A549 (cell line): Measurements from ENCODE around the gene EMID1. TPM values are rescaled to one million over a fixed set of nuclear protein-coding genes. Genes with fewer than 3 reads are reported as not detected.

Experiments used
- ATAC-seq, 2 experiments: fragments of 200-7000 bp in 1 of 2; fragments of >200 bp in 1 of 2; cut with Nextera tagmentation in 1 of 2; cut with Tn5 transposase in 1 of 2; 3 replicates each; pipeline versions ENCODE4 v1.8.0 to v1.9.1; 2018 to 2020; ENCODE audit warnings: mild to moderate bottlenecking in 1 of 2, moderate library complexity in 1 of 2
- CTCF ChIA-PET: fragments of 300-600 bp; sonication (Branson Sonifier 250); formaldehyde crosslinking; extraction: SDS; loops from one replicate; lab custom pipeline; 2021; ENCODE audit warnings: antibody characterized with exemption, inconsistent platforms; lab: Yijun Ruan, JAX
- POLR2A ChIA-PET: fragments of 350-600 bp; formaldehyde crosslinking; extraction: SDS; loops from one replicate; lab custom pipeline; 2021; ENCODE audit warnings: antibody characterized with exemption, inconsistent platforms; lab: Yijun Ruan, JAX
- DNase-seq, 2 experiments: peaks; one replicate each; pipeline versions ENCODE4 v3.0.0 to v3.0.0-alpha.2; 2011 to 2016; ENCODE audit warnings: low read depth in 1 of 2, low spot score in 1 of 2
- FAIRE-seq: peaks from 2 replicates; lab custom pipeline; 2011; peaks lifted over from hg19 to GRCh38; lab: Jason Lieb, UNC
- H3K27ac ChIP-seq, 2 experiments: fragments of >200 bp; sonication (Bioruptor Twin); formaldehyde crosslinking; 3 replicates each; pipeline ENCODE4 v1.5.1; 2016 to 2017
- H3K4me1 ChIP-seq: fragments of >200 bp; sonication (Bioruptor Twin); formaldehyde crosslinking; 3 replicates; pipeline ENCODE4 v1.6.1; 2016
- H3K4me2 ChIP-seq: fragments of >200 bp; sonication (Bioruptor Twin); formaldehyde crosslinking; 3 replicates; pipeline ENCODE4 v1.6.1; 2016
- H3K4me3 ChIP-seq: fragments of >200 bp; sonication (Bioruptor Twin); formaldehyde crosslinking; 3 replicates; pipeline ENCODE4 v1.5.1; 2016
- H3K9me3 ChIP-seq: fragments of >200 bp; sonication (Bioruptor Twin); formaldehyde crosslinking; 3 replicates; pipeline ENCODE4 v1.6.1; 2016
- BHLHE40 ChIP-seq: IDR thresholded peaks from 2 replicates; pipeline ENCODE4 v1.6.1; 2012; ENCODE audit warnings: low read depth, low read length, inconsistent platforms
- CEBPB ChIP-seq, 2 experiments: fragments of >200 bp in 1 of 2; sonication (Bioruptor Twin) in 1 of 2; formaldehyde crosslinking in 1 of 2; IDR thresholded peaks; 2 replicates each; pipeline ENCODE4 v1.6.1; 2012 to 2016
- EHF ChIP-seq: fragments of 250-450 bp; sonication (Bioruptor Pico); IDR thresholded peaks from 2 replicates; pipeline ENCODE4 v1.5.0; 2020; ENCODE audit warnings: mild to moderate bottlenecking
- EP300 ChIP-seq, 2 experiments: fragments of >200 bp; sonication (Bioruptor Twin); formaldehyde crosslinking; IDR thresholded peaks; 2 replicates in 1 of 2; 3 replicates in 1 of 2; pipeline ENCODE4 v1.6.1; 2016 to 2017
- FOSL2 ChIP-seq, 2 experiments: fragments of 450-650 bp in 1 of 2; fragments of >200 bp in 1 of 2; sonication (Bioruptor Twin) in 1 of 2; formaldehyde crosslinking; IDR thresholded peaks; 2 replicates each; pipeline versions ENCODE4 v1.5.0 to v1.6.1; 2016 to 2020; ENCODE audit warnings: mild to moderate bottlenecking in 1 of 2, moderate library complexity in 1 of 2
- GATA3 ChIP-seq: IDR thresholded peaks from 2 replicates; pipeline ENCODE4 v1.6.1; 2012; ENCODE audit warnings: borderline replicate concordance
- HEYL ChIP-seq: fragments of 250-450 bp; sonication (Bioruptor Pico); IDR thresholded peaks from 2 replicates; pipeline ENCODE4 v1.8.0; 2021; ENCODE audit warnings: mild to moderate bottlenecking, moderate library complexity
- HOXB13 ChIP-seq: fragments of 250-450 bp; sonication (Bioruptor Pico); IDR thresholded peaks from 2 replicates; pipeline ENCODE4 v1.5.0; 2020; ENCODE audit warnings: low read depth, mild to moderate bottlenecking, moderate library complexity
- HOXB5 ChIP-seq: fragments of 250-450 bp; sonication (Bioruptor Pico); IDR thresholded peaks from 2 replicates; pipeline ENCODE4 v1.5.0; 2020; ENCODE audit warnings: mild to moderate bottlenecking, moderate library complexity
- JUN ChIP-seq, 2 experiments: fragments of >200 bp; sonication (Bioruptor Twin); formaldehyde crosslinking; IDR thresholded peaks; 2 replicates in 1 of 2; 3 replicates in 1 of 2; pipeline ENCODE4 v1.6.1; 2016 to 2017
- KDM1A ChIP-seq: fragments of 200-600 bp; sonication (generic); IDR thresholded peaks from 2 replicates; pipeline ENCODE4 v1.6.1; 2016; ENCODE audit warnings: low read depth, mild to moderate bottlenecking
- KDM5A ChIP-seq: fragments of 200-600 bp; sonication (generic); IDR thresholded peaks from 2 replicates; pipeline ENCODE4 v1.6.1; 2016; ENCODE audit warnings: antibody characterized with exemption, mild to moderate bottlenecking
- MAFK ChIP-seq: fragments of 450-650 bp; IDR thresholded peaks from 2 replicates; pipeline ENCODE4 v1.6.1; 2014; ENCODE audit not compliant: partially characterized antibody
- NFE2L2 ChIP-seq: fragments of 150-350 bp; conservative IDR thresholded peaks from 2 replicates; pipeline ENCODE4 v1.6.1; 2014; ENCODE audit warnings: low read length
- NPAS2 ChIP-seq: fragments of 250-450 bp; sonication (Bioruptor Pico); IDR thresholded peaks from 2 replicates; pipeline ENCODE4 v1.8.0; 2022; ENCODE audit warnings: mild to moderate bottlenecking, moderate library complexity, borderline replicate concordance
- POLR2AphosphoS2 ChIP-seq: conservative IDR thresholded peaks from 2 replicates; pipeline ENCODE4 v1.6.1; 2012; ENCODE audit warnings: low read length, improper control_type of control experiment, inconsistent platforms
- RARB ChIP-seq: fragments of 250-450 bp; sonication (Bioruptor Pico); IDR thresholded peaks from 2 replicates; pipeline ENCODE4 v1.8.0; 2021; ENCODE audit warnings: mild to moderate bottlenecking, moderate library complexity
- RCOR1 ChIP-seq: fragments of 150-350 bp; IDR thresholded peaks from 2 replicates; pipeline ENCODE4 v1.6.1; 2014; ENCODE audit warnings: antibody characterized with exemption, low read length, low read depth
- RNF2 ChIP-seq: fragments of 200-600 bp; sonication (generic); IDR thresholded peaks from 2 replicates; pipeline ENCODE4 v1.6.1; 2016; ENCODE audit warnings: low read depth, mild to moderate bottlenecking, antibody characterized with exemption, moderate library complexity, borderline replicate concordance
- TFCP2L1 ChIP-seq: fragments of 250-450 bp; sonication (Bioruptor Pico); IDR thresholded peaks from 2 replicates; pipeline ENCODE4 v1.5.0; 2021; ENCODE audit warnings: mild to moderate bottlenecking
- WGBS: methylation state at CpG from one replicate; pipeline ENCODE4 v1.1.6; 2017; ENCODE audit errors: missing lambda C conversion rate; 5-methylcytosine and 5-hydroxymethylcytosine counted together
- polyA plus RNA-seq, 4 experiments: library from polyadenylated mRNA; depleted of rRNA in 3 of 4; stranded (reverse); fragments of >200 nt; fragmentation: RNase III in 1 of 4; extraction: RNeasy Plus Mini Kit Qiagen cat#74134 plus additional on column Dnase treatment in 1 of 4; gene quantifications; 2 replicates in 3 of 4; 3 replicates in 1 of 4; pipeline ENCODE4 v1.2.3, GENCODE V29; 2011 to 2017
- TF ChIP-seq, protein P1 (sequence below): fragments of >200 bp; sonication (Bioruptor Twin); formaldehyde crosslinking; IDR thresholded peaks from 2 replicates; pipeline ENCODE4 v1.6.1; 2016
- TF ChIP-seq, protein P2 (sequence below): fragments of 250-450 bp; sonication (Bioruptor Pico); IDR thresholded peaks from 2 replicates; pipeline ENCODE4 v1.5.0; 2021; ENCODE audit warnings: mild to moderate bottlenecking, moderate library complexity, borderline replicate concordance
- TF ChIP-seq, protein P3 (sequence below): fragments of >200 bp; sonication (Bioruptor Twin); formaldehyde crosslinking; IDR thresholded peaks from 3 replicates; pipeline ENCODE4 v1.5.1; 2016

EMID1 gene
- polyA plus RNA-seq, 2 of the 4 experiments (the other 2 are of a cell fraction), result 0.28 TPM

DNA sequence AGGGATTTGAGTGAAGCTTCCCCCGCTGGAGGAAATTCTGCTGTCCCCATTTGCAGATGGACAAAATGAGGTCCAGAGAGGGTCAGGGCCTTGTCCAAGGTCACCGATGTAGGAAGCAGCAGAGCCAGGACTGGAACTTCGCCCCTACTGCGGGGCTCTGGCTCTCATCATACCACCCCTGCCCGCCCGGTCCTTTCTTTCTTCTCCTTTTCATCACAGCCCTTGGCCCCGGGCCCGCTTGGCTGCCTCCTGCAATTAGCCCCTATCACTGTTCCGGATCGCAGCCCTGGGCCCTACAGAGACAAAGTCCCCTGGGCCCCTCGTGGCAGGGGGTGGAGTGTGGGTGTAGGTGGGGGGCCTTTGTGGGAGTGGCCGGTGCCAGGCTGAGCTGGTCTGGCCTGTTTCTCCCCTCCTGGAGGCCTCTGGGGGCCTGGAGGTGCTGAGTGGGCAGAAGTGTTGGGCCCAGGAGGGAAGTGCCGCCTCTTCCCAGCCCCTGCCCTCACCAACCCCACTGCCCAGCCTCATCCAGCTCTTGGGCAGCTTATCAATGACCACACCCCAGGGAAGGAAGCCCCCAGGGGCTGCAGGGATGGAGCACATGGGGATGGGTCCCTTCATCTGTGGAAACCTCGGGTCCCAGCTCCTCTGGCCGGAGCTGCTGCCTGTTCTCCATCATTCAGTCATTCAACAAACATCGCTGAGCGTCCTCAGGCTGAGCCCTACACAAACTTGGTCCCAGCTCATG is 3.4 kb downstream of the EMID1 start (continued):
- TF ChIP-seq KDM5A (no peak), KDM1A (no peak), GATA3 (no peak)
- TF ChIP-seq, protein P1, sequence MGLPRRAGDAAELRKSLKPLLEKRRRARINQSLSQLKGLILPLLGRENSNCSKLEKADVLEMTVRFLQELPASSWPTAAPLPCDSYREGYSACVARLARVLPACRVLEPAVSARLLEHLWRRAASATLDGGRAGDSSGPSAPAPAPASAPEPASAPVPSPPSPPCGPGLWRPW, result no peak

DNA sequence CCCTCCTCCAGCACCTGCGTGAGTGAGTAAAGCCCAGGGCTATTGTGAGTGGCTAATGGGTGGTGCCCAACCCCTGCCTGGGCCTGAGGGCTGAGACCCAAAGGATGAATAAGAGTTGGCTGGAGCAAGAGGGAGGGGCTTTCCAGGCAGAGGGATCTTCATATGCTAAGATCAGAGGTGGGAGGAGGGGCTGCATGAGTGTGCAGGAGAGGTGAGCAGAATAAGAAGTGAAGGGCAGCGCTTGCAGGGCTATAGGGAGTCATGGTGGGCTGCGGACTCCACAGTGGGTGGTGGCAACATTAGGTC is 3.9 kb downstream of the EMID1 start:
- Histone ChIP-seq H3K4me2 (no peak overlapping the region), H3K27ac (no peak overlapping the region), H3K4me3 (no peak overlapping the region), H3K4me1 (no peaks in the 10 kb centered on the region), H3K9me3 (no peaks in the 10 kb centered on the region)
- FAIRE-seq (no peak), ATAC-seq (no peak), DNase-seq (no peak)
- WGBS, result 66% methylated on average over 3 of the region's 3 CpGs
- ChIA-PET POLR2A (no interaction called here), CTCF (interaction anchor here (1.1 to 1.6 kb wide), 2 partner anchors 9 to 55 kb away, joined by 3 to 4 read pairs; no protein-coding TSS in a partner anchor)
- TF ChIP-seq POLR2AphosphoS2, result no peak
- no peak for TF ChIP-seq RCOR1
- no peak for TF ChIP-seq FOSL2 (IDR thresholded peaks at IDR 0.05)
- TF ChIP-seq FOSL2 (CRISPR knock-in tag; IDR thresholded peaks at IDR 0.05), result no peak
- TF ChIP-seq EHF (CRISPR knock-in tag), result no peak
- TF ChIP-seq, protein P2, sequence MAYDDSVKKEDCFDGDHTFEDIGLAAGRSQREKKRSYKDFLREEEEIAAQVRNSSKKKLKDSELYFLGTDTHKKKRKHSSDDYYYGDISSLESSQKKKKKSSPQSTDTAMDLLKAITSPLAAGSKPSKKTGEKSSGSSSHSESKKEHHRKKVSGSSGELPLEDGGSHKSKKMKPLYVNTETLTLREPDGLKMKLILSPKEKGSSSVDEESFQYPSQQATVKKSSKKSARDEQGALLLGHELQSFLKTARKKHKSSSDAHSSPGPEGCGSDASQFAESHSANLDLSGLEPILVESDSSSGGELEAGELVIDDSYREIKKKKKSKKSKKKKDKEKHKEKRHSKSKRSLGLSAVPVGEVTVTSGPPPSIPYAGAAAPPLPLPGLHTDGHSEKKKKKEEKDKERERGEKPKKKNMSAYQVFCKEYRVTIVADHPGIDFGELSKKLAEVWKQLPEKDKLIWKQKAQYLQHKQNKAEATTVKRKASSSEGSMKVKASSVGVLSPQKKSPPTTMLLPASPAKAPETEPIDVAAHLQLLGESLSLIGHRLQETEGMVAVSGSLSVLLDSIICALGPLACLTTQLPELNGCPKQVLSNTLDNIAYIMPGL (CRISPR knock-in tag), result no peak

DNA sequence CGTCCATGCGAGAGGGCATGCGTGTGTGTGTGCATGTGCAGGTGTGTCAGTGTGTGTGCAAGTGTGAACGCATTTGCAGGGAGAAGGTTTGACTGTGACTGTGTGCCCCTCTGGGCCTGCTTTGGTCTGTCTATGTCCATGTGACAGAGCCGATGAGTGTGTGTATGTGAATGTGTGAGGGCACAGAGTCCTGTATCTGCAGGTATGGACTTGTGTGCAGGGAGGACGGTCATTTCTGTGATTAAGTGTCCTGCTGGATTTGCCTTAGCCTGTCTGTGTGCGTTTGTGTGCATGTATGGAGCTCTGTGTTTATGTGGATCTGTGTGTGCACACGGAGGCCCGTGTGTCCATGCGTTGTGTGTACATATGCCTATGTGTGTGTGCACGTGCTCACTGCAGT is 5.4 kb downstream of the EMID1 start:
- CTCF ChIA-PET, result interaction anchor here (0.9 kb wide), 1 partner anchor 12 kb away, joined by 4 read pairs; no protein-coding TSS in a partner anchor
- 71% methylated on average over 8 of the region's 11 CpGs for WGBS

DNA sequence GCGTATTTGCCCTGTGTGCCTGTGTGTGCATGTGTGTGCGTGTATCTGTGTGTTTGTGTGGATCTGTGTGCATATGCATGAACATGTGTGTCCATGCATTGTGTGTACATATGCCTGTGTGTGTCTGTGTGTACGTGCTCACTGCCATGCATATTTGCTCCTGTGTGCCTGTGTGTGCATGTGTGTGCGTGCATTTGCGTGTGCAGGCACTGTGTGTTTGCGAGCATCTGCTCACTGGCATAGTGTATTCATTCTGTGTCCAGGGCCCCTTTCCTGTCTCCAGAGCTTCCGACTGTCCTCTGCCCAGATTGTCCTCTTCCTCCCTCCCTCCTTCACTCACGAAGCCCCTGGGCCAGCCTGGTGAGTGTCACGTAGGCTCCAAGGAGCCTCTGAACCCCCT is 5.8 kb downstream of the EMID1 start:
- Histone ChIP-seq H3K4me3 (no peak overlapping the region), H3K27ac (no peak overlapping the region), H3K9me3 (no peaks in the 10 kb centered on the region), H3K4me1 (no peaks in the 10 kb centered on the region), H3K4me2 (no peak overlapping the region)
- POLR2A ChIA-PET, result no interaction called here
- TF ChIP-seq NFE2L2 (no peak), HOXB13 (CRISPR knock-in tag) (no peak), NPAS2 (no peak), HEYL (CRISPR knock-in tag) (no peak), GATA3 (no peak)
- WGBS, result 80% methylated on average over 7 of the region's 9 CpGs
- DNase-seq (no peak), FAIRE-seq (no peak), ATAC-seq (no peak)
- CTCF ChIA-PET, result no interaction called here

More for the DNA sequence above, 5.4 kb downstream of the EMID1 start:
- H3K4me3 ChIP-seq, result no peak overlapping the region
- ATAC-seq (no peak), DNase-seq (no peak), FAIRE-seq (no peak)
- H3K27ac ChIP-seq, result no peak overlapping the region
- POLR2A ChIA-PET, result no interaction called here
- no peaks in the 10 kb centered on the region for H3K9me3 ChIP-seq
- TF ChIP-seq HOXB5 (no peak), RARB (CRISPR knock-in tag) (no peak), CEBPB (IDR thresholded peaks at IDR 0.05) (no peak), NPAS2 (no peak)
- no peak overlapping the region for H3K4me2 ChIP-seq
- no peaks in the 10 kb centered on the region for H3K4me1 ChIP-seq

DNA sequence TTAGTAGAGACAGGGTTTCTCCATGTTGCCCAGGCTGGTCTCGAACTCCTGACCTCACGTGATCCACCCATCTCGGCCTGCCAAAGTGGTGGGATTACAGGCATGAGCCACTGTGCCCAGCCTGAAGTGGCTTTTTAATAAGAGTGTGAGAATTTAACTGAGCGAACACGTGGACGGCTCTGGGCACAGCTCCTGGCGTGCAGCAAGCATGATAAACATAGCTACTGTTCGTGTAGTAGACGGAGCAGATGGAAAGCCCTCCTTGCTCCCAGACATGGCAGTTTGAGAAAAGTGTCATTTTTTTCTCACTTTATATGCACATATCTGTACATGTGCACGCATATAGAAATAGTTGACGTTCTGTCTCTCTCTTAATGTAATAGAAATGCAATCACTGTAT is 7.0 kb downstream of the EMID1 start:
- no peaks in the 10 kb centered on the region for H3K4me1 ChIP-seq
- ATAC-seq (no peak), DNase-seq (no peak), FAIRE-seq (no peak)
- ChIA-PET POLR2A (no interaction called here), CTCF (no interaction called here)
- no peak overlapping the region for H3K27ac ChIP-seq
- no peak overlapping the region for H3K4me2 ChIP-seq
- WGBS, result 65% methylated on average over 11 of the region's 11 CpGs
- TF ChIP-seq JUN (IDR thresholded peaks at IDR 0.05) (no peak), RNF2 (no peak), TFCP2L1 (CRISPR knock-in tag) (no peak), RCOR1 (no peak), NFE2L2 (no peak), NPAS2 (no peak), MAFK (no peak), BHLHE40 (no peak), KDM5A (no peak), HOXB5 (no peak), EP300 (IDR thresholded peaks at IDR 0.05) (no peak)
- TF ChIP-seq, protein P3, sequence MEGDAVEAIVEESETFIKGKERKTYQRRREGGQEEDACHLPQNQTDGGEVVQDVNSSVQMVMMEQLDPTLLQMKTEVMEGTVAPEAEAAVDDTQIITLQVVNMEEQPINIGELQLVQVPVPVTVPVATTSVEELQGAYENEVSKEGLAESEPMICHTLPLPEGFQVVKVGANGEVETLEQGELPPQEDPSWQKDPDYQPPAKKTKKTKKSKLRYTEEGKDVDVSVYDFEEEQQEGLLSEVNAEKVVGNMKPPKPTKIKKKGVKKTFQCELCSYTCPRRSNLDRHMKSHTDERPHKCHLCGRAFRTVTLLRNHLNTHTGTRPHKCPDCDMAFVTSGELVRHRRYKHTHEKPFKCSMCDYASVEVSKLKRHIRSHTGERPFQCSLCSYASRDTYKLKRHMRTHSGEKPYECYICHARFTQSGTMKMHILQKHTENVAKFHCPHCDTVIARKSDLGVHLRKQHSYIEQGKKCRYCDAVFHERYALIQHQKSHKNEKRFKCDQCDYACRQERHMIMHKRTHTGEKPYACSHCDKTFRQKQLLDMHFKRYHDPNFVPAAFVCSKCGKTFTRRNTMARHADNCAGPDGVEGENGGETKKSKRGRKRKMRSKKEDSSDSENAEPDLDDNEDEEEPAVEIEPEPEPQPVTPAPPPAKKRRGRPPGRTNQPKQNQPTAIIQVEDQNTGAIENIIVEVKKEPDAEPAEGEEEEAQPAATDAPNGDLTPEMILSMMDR, result no peak
- H3K9me3 ChIP-seq, result no peaks in the 10 kb centered on the region
- H3K4me3 ChIP-seq, result no peak overlapping the region
